Measurements from ENCODE around the gene CEBPZ. TPM values are rescaled to one million over a fixed set of nuclear protein-coding genes. Genes with fewer than 3 reads are reported as not detected.

CEBPZ gene
- total and polyA plus RNA-seq, 2 of the 13 experiments (the other 11 are each of a cell fraction or from before 2014, with no cell fraction given): 14.4 to 117 TPM

DNA sequence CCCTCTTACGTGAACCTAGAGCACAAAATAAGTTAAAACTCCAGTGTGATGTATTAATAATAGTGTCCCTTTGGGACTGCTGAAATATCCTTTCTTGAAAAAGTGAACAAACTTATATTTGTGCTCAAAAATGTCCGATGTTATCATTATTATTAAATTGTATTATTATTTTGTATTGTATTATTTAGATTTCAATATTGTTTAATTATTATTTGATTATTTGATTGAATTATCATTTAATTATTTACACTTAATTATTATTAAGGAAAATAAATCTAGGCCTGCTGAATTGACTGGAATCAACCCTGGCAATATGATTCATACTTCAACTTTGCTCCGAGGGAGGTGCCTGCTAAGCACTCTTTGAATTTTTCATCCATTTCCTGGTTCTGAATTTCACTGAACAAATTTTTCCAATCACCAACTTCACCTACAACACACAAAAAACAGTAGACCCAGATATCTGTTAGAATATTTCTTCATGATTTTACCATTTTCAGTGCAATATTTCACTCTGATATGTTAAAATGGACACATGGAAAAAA lies 63.7 kb downstream of the CEBPZ start (continued):
- TF ChIP-seq, protein P1, sequence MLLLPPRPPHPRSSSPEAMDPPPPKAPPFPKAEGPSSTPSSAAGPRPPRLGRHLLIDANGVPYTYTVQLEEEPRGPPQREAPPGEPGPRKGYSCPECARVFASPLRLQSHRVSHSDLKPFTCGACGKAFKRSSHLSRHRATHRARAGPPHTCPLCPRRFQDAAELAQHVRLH (CRISPR knock-in tag; IDR thresholded peaks at IDR 0.05; ENCODE audit: borderline replicate concordance, low read depth): no peak

DNA sequence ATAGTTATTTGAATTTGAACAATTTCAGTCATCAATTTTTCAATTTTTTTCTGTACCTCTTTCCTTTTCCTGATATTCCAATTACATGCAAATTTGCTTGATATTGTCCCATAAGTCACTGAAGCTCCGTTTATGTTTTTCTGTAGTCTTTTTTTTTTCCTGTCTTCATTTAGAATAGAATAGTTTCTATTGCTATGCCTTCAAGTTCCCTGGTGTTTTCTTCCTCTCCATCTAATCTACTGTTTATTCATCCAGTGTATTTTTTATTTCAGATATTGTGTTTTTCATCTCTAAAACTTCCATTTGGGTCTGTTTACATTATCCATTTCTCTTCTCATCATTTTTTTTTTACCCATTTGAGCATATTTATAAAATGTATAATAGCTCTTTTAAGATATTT lies 66.6 kb downstream of the CEBPZ start:
- intact Hi-C loops (cut with micrococcal nuclease; ENCODE audit: unreplicated experiment): no loop called here
- no peak for ATAC-seq
- H3K4me2 ChIP-seq (ENCODE audit: low read depth, low read length): no peak overlapping the region
- no peak overlapping the region for H2AFZ ChIP-seq (ENCODE audit: low read length)
- no TSS peak for BruUV-seq (replicated peaks)
- WGBS (ENCODE audit: low lambda C conversion rate): 6% methylated on average over 1 of the region's 1 CpG
- TF ChIP-seq ZNF337 (CRISPR knock-in tag; IDR thresholded peaks at IDR 0.05; ENCODE audit: borderline replicate concordance, low read depth) (no peak), ZFP82 (CRISPR knock-in tag; IDR thresholded peaks at IDR 0.05; ENCODE audit: borderline replicate concordance) (no peak)
- TF ChIP-seq, protein P2, sequence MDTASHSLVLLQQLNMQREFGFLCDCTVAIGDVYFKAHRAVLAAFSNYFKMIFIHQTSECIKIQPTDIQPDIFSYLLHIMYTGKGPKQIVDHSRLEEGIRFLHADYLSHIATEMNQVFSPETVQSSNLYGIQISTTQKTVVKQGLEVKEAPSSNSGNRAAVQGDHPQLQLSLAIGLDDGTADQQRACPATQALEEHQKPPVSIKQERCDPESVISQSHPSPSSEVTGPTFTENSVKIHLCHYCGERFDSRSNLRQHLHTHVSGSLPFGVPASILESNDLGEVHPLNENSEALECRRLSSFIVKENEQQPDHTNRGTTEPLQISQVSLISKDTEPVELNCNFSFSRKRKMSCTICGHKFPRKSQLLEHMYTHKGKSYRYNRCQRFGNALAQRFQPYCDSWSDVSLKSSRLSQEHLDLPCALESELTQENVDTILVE (CRISPR knock-in tag; IDR thresholded peaks at IDR 0.05): no peak
- no peak for DNase-seq (ENCODE audit: low spot score)
- no peak overlapping the region for H3K4me3 ChIP-seq (replicated peaks in 1 of 3; ENCODE audit: insufficient read depth in 1 of 3, low read depth in 2 of 3, low read length in 3 of 3)
- H3K36me3 ChIP-seq (replicated peaks in 1 of 2; ENCODE audit: control insufficient read depth in 1 of 2, insufficient read depth in 2 of 2, low read length in 2 of 2): no peaks in the 10 kb centered on the region
- in situ Hi-C loops (cut with HindIII; ENCODE audit: extremely low pct_ligation_motif_present, low pct_unique_long_range_greater_than_20kb): loop anchor here (25.0 kb wide), 1 partner anchor 723 kb away; no protein-coding TSS in a partner anchor
- peaks cover 12% of the 10 kb centered on the region for H3K9me3 ChIP-seq (ENCODE audit: low read length)
- ChIA-PET CTCF (ENCODE audit: low intra/inter-chr PET ratio, low total read pairs) (no interaction called here), POLR2A (interaction anchor here (1.7 kb wide), 1 partner anchor 9 kb away, joined by 4 read pairs; the partner anchor contains the start of gene EIF2AK2)
- no peak for FAIRE-seq
- H3K9ac ChIP-seq (ENCODE audit: insufficient read depth, low read depth, low read length): no peak overlapping the region
- H3K27ac ChIP-seq (ENCODE audit: extremely low read length, insufficient read depth, low read length): no peak overlapping the region
- H3K27me3 ChIP-seq (ENCODE audit: control insufficient read depth in 1 of 2, insufficient read depth in 2 of 2, low read length in 2 of 2): no peaks in the 10 kb centered on the region
- H3K79me2 ChIP-seq (ENCODE audit: insufficient read depth, low read length): no peaks in the 10 kb centered on the region
- no peaks in the 10 kb centered on the region for H4K20me1 ChIP-seq (ENCODE audit: insufficient read depth, low read length)
- H3K4me1 ChIP-seq (ENCODE audit: insufficient read depth, low read length): peaks cover 15% of the 10 kb centered on the region
